Fibroblast of the aortic adventitia (primary cell): Measurements from ENCODE around the gene GIPC1. TPM values are rescaled to one million over a fixed set of nuclear protein-coding genes. Genes with fewer than 3 reads are reported as not detected.

Experiments used
- DNase-seq: peaks from one replicate; pipeline ENCODE4 v3.0.0-alpha.2; 2010; ENCODE audit warnings: low read depth
- H3K4me3 ChIP-seq: 2 replicates; pipeline ENCODE4 v1.5.1; 2011; ENCODE audit warnings: low read depth, mild to moderate bottlenecking, control low read depth, low read length, moderate library complexity
- CTCF ChIP-seq: IDR thresholded peaks from 2 replicates; pipeline ENCODE4 v1.5.1; 2011; ENCODE audit warnings: mild to moderate bottlenecking, low read length, control low read depth, inconsistent platforms; ENCODE audit not compliant: insufficient read depth
- small RNA-seq: library from RNA; depleted of rRNA; stranded (forward); fragments of <200 nt; gene quantifications from one replicate; pipeline ENCODE3, GENCODE V24; 2012
- total RNA-seq: library from RNA; depleted of rRNA; stranded (reverse); fragments of >200 nt; gene quantifications from 2 replicates; pipeline ENCODE4 v1.2.3, GENCODE V29; 2012; ENCODE audit warnings: low replicate concordance

GIPC1 gene
- total RNA-seq, 1 donor = 93.5 TPM

- no peak for DNase-seq
- H3K4me3 ChIP-seq = peak overlapping the region; percentile 80
- TF ChIP-seq CTCF = no peak
Observed at GRCh38 chr19:14433554-14434501, 62.1 kb downstream of the GIPC1 start.

GRCh38 chr19:14432791-14433553 is 63.0 kb downstream of the GIPC1 start, which contains the start of gene PKN1:
Gene PKN1, plus strand, starts transcription at chr19:14433306. Its CDS starts 216 bp downstream, at chr19:14433522.
- no peak for TF ChIP-seq CTCF
- peak within 1 kb of the TSS; percentile 80 for H3K4me3 ChIP-seq
- no peak for DNase-seq

GRCh38 chr19:14430712-14431111 is 65.2 kb downstream of the GIPC1 start:
- no peak for TF ChIP-seq CTCF
- no peak overlapping the region for H3K4me3 ChIP-seq
- no peak for DNase-seq

GRCh38 chr19:14428882-14429416 is 67.0 kb downstream of the GIPC1 start:
- H3K4me3 ChIP-seq = no peak overlapping the region
- no peak for DNase-seq
- TF ChIP-seq CTCF = no peak

Small RNA genes within 50 kb of the gene (small RNA-seq; reads per million reads assigned to genes)
- gene SNRPGP15 = not detected

Other genes starting within 250 kb of the GIPC1 start
- gene ADGRE5, start 114.7 kb downstream of the GIPC1 start, total RNA-seq = 1.2 and 25.8 TPM in 2 replicates
- gene DDX39A, start 76.8 kb downstream of the GIPC1 start, total RNA-seq = 32.5 and 60.6 TPM in 2 replicates
- 164 and 342 TPM in 2 replicates for gene PKN1, start 62.8 kb downstream of the GIPC1 start, total RNA-seq
- 1.9 and 3.4 TPM in 2 replicates for gene PTGER1, start 20.8 kb downstream of the GIPC1 start, total RNA-seq
- gene DNAJB1, start 22.3 kb upstream of the GIPC1 start, total RNA-seq = 54.7 and 95.2 TPM in 2 replicates
- gene TECR, start 33.5 kb upstream of the GIPC1 start, total RNA-seq = 2.9 and 41.8 TPM in 2 replicates
- gene NDUFB7, start 75.9 kb upstream of the GIPC1 start, total RNA-seq = 100 and 164 TPM in 2 replicates
- gene CLEC17A, start 87.0 kb upstream of the GIPC1 start, total RNA-seq = 0.09 TPM in 1 of 2 replicates, not detected in the other
- not detected in 2 replicates for gene ADGRE3, start 178.7 kb upstream of the GIPC1 start, total RNA-seq
- gene ZNF333, start 193.9 kb upstream of the GIPC1 start, total RNA-seq = 10.5 and 21.1 TPM in 2 replicates